Upper lobe of left lung (tissue), 6 donors: ENCODE measurements around the gene GPR89B. TPM values are rescaled to one million over a fixed set of nuclear protein-coding genes. Genes with fewer than 3 reads are reported as not detected.
"Not testable (repeated sequence)": the region's sequence is repeated elsewhere in the genome, so short reads cannot be mapped to it uniquely, and the experiment has no call there.

ENCODE experiments used
- ATAC-seq, 2 donors: fragments of 200-7000 bp; cut with Tn5 transposase; one replicate each; pipeline ENCODE4 v1.9.1; 2022; ENCODE audit warnings: mild to moderate bottlenecking in 2 of 2, moderate library complexity in 2 of 2; ENCODE audit not compliant: low FRiP score in 2 of 2
- DNase-seq, 2 donors: peaks; one replicate each; pipeline ENCODE4 v3.0.0-alpha.2; 2019 to 2020
- H3K27ac ChIP-seq, 4 donors: fragments of 200-600 bp; sonication (generic); one replicate each; pipeline ENCODE4 v1.5.1; 2016 to 2019
- H3K27me3 ChIP-seq, 4 donors: fragments of 200-600 bp; sonication (generic); one replicate each; pipeline ENCODE4 v1.5.1; 2017 to 2019
- H3K36me3 ChIP-seq, 4 donors: fragments of 200-600 bp; sonication (generic); one replicate each; pipeline ENCODE4 v1.5.1; 2016 to 2019
- H3K4me1 ChIP-seq, 4 donors: fragments of 200-600 bp; sonication (generic); one replicate each; pipeline ENCODE4 v1.5.1; 2018 to 2019
- H3K4me3 ChIP-seq, 4 donors: fragments of 200-600 bp; sonication (generic); one replicate each; pipeline ENCODE4 v1.5.1; 2017 to 2019; ENCODE audit warnings: mild to moderate bottlenecking in 2 of 4, moderate library complexity in 1 of 4
- H3K9me3 ChIP-seq, 4 donors: fragments of 200-600 bp; sonication (generic); one replicate each; pipeline ENCODE4 v1.5.1; 2018 to 2019
- POLR2A ChIP-seq, 4 donors: fragments of 450-650 bp; IDR thresholded peaks; one replicate each; pipeline ENCODE4 v1.5.1; 2016 to 2017; ENCODE audit warnings: antibody characterized with exemption in 4 of 4, mild to moderate bottlenecking in 2 of 4
- POLR2AphosphoS5 ChIP-seq, 2 donors: sonication (generic); formaldehyde crosslinking; IDR thresholded peaks; one replicate each; pipeline ENCODE4 v1.5.1; 2017; ENCODE audit warnings: antibody characterized with exemption in 2 of 2
- WGBS, 2 donors: methylation state at CpG; one replicate each; pipeline ENCODE4 v1.1.5; 2017 to 2018; 5-methylcytosine and 5-hydroxymethylcytosine counted together
- small RNA-seq, 4 donors: library from RNA; depleted of rRNA; stranded (forward); fragments of <200 nt; gene quantifications; one replicate each; pipeline ENCODE3, GENCODE V24; 2016
- total RNA-seq, 6 donors: library from RNA; depleted of rRNA in 4 of 6; stranded (reverse); fragments of >200 nt in 4 of 6; gene quantifications; one replicate each; pipeline versions ENCODE4 v1.1.0 to v1.2.1, GENCODE V29; 2016 to 2021
- donor health status: DM: no; HTN: no; CAD: no; lungs with moderate emphysema.
- donor health status: DM: no; HTN: yes; CAD: no; lungs with severe emphysema.

The GPR89B gene
- total RNA-seq, 6 donors from 2014 or later: 10.5 to 43.0 (median 20.3) TPM

DNA sequence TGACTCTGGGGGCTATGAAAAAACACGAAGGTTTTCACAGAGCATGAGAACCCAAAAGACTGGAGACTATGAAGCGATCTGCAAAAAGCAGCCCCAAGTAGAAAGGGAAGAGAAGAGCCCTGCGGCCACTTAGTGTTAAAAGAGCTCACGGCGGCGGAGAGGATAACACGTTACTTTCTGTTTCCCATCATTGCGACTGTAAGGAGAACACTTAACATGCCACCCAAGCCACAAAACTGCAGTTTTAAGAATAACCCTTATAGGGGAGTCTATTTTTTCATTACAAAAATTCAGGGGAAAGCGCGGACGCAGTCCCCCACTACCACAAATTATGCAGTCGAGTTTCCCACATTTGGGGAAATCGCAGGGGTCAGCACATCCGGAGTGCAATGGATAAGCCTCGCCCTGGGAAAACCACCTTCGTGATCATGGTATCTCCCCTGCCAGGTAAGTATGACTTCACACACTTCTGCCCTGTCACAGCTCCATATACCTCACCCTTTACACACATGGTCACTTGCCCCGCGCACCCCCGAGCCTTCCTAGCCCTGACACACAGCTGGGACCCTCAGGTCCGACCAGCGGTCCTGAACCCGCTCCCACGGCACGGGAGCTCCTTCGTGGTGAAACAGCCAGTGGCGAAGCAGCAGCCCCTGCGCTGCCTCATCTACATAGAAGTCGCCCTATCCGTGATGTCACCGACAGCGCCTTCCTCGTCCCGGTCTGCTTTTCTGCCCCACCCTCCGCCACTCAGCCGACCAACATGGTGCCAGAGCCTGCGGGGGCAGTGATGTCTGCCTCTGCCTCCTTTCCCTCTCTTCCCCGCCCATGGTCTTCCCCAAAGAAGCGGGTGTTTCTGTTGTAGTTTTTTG, 110.5 kb downstream of the GPR89B start:
- ATAC-seq (peak; percentile 95 to 96), DNase-seq (peak in 1 of 2 donors; percentile 64)
- Histone ChIP-seq H3K27ac (peak overlapping the region; percentile 66 to 86 (median 74)), H3K4me3 (peak overlapping the region in 3 of 4 donors; percentile 37 to 48 (median 43))
- not testable (repeated sequence) for H3K36me3 ChIP-seq, H3K9me3 ChIP-seq, H3K27me3 ChIP-seq, H3K4me1 ChIP-seq
- TF ChIP-seq POLR2A (IDR thresholded peaks at IDR 0.05) (peak; percentile 12 to 95 (median 80)), POLR2AphosphoS5 (IDR thresholded peaks at IDR 0.05) (peak; percentile 95 to 97)
- WGBS, 2 donors: 1 to 2% methylated on average over 15 to 21 of the region's 38 CpGs

Small RNA genes lying within 50 kb of the gene (small RNA-seq; reads per million reads assigned to genes)
- gene RNU1-129P: 0 reads per million in 4 donors
- 0.85 to 31.7 (median 6.4) reads per million in 4 donors for gene RNVU1-7

Other genes starting within 250 kb of the GPR89B start
- 10 to 100 TPM in 4 of 6 donors, 1 to 10 TPM in 2; 6.3 to 83.5 (median 38.2) TPM for gene GJA5, start 167.8 kb upstream of the GPR89B start, total RNA-seq
- gene GJA8, start 25.6 kb upstream of the GPR89B start, total RNA-seq: not detected
- 10 to 100 TPM in 4 of 6 donors, 1 to 10 TPM in 2; 7.1 to 29.3 (median 13.2) TPM for gene NBPF11, start 223.9 kb downstream of the GPR89B start, total RNA-seq